ENCODE measurements around the gene CRIP1.

The CRIP1 gene

DNA sequence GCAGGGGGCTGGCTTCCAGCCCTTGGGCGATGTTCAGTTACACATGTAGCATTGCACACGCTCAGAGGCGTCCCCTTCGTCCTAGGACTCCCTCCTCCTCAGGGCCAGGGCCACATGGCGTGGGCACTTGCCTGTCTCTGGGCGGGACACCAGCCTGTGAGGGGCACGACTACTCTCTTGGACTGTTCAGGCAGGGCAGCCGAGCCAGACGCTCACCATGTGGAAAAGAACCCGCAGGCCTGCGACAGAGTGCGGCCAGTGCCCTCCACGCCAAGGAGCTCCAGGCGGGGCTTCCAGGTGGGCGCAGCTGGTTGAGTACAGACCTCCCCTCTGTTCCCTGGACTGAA, 46.2 kb upstream of the CRIP1 start:
- in situ Hi-C loops (cut with HindIII; ENCODE audit: low pct_ligation_motif_present, low sequenced_read_pairs) = no loop called here
- H3K27me3 ChIP-seq (replicated peaks) = no peaks in the 10 kb centered on the region
- TF ChIP-seq CTCF (IDR thresholded peaks at IDR 0.05; ENCODE audit: low read depth, low read length, missing control alignments) = no peak
- no peak for DNase-seq
- no peak overlapping the region for H3K27ac ChIP-seq
- no peak overlapping the region for H3K4me3 ChIP-seq (ENCODE audit: low read depth, low read length)
- H3K36me3 ChIP-seq (replicated peaks) = peaks cover 18% of the 10 kb centered on the region

DNA sequence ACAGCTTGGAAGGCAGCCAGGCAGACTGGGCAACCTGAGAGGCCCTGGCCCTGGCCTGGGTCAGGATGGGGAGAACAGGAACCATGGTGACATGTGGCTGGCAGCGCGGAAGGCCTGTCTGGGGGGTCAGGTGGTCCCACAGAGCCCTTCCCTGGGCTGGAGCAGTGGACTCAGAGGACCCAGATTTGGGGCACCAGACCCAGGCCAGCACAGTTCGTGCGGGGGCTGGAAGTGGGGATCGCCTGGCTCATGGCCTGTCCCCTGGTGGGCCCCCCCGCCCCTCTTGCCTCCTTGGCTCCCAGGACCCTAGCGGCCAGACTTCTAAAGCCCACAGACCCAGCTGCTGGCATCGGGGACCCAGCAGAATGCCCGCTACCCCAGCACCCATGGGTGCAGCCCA, 45.7 kb upstream of the CRIP1 start:
- no peak for DNase-seq
- H3K36me3 ChIP-seq (replicated peaks) = peaks cover 18% of the 10 kb centered on the region
- no peaks in the 10 kb centered on the region for H3K27me3 ChIP-seq (replicated peaks)
- no peak overlapping the region for H3K27ac ChIP-seq
- no peak overlapping the region for H3K4me3 ChIP-seq (ENCODE audit: low read depth, low read length)
- TF ChIP-seq CTCF (IDR thresholded peaks at IDR 0.05; ENCODE audit: low read depth, low read length, missing control alignments) = no peak
- in situ Hi-C loops (cut with HindIII; ENCODE audit: low pct_ligation_motif_present, low sequenced_read_pairs) = no loop called here

DNA sequence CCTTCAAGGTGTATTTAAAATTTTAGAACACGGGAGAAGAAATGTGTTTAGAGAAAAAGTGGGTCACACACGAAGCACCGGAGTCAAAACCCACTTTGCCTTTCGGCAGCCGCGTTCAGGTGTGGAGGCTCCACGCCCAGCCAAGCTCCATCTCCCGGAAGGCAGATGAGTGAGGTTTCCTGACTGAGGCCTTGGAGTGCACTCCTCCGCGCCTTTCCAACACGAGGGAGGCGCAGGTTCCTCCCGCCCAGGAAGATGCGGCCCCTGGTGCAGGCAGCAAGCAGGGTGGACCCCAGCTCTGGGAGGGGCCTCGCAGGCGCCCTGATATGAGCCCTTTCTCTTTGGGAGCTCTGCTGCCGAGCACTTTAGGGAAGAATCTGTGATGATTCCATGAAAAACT, 44.6 kb upstream of the CRIP1 start:
- no peaks in the 10 kb centered on the region for H3K27me3 ChIP-seq (replicated peaks)
- no peak overlapping the region for H3K27ac ChIP-seq
- in situ Hi-C loops (cut with HindIII; ENCODE audit: low pct_ligation_motif_present, low sequenced_read_pairs) = no loop called here
- no peak overlapping the region for H3K4me3 ChIP-seq (ENCODE audit: low read depth, low read length)
- no peak for DNase-seq
- TF ChIP-seq CTCF (IDR thresholded peaks at IDR 0.05; ENCODE audit: low read depth, low read length, missing control alignments) = no peak
- H3K36me3 ChIP-seq (replicated peaks) = peaks cover 20% of the 10 kb centered on the region

- in situ Hi-C loops (cut with HindIII; ENCODE audit: low pct_ligation_motif_present, low sequenced_read_pairs) = no loop called here
- no peak for TF ChIP-seq CTCF (IDR thresholded peaks at IDR 0.05; ENCODE audit: low read depth, low read length, missing control alignments)
Measured at GRCh38 chr14:105442834-105443233, 43.9 kb upstream of the CRIP1 start.

DNA sequence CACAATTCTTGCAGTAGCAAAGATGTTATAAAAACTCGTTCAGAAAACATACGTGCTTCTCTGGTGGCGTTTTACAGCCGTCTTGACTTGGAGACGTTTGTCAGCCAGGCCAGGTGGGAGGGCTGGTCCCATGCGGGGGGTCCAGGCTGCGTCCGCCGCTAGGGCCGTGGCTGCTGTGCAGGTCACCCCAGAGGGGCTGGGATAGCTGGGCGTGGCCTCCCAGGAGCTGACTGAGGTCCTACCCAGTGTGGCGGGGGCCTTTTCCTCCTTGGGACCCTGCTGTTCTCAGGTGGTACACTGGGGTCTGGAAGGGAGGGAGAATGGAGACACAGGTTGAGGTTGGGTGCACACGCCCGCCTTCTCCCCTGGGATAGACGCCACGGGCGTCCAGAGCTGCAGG, 41.8 kb upstream of the CRIP1 start:
- H3K36me3 ChIP-seq (replicated peaks) = peaks cover 26% of the 10 kb centered on the region
- no peak overlapping the region for H3K27ac ChIP-seq
- no peak for DNase-seq
- in situ Hi-C loops (cut with HindIII; ENCODE audit: low pct_ligation_motif_present, low sequenced_read_pairs) = no loop called here
- no peak overlapping the region for H3K4me3 ChIP-seq (ENCODE audit: low read depth, low read length)
- no peak for TF ChIP-seq CTCF (IDR thresholded peaks at IDR 0.05; ENCODE audit: low read depth, low read length, missing control alignments)
- H3K27me3 ChIP-seq (replicated peaks) = no peaks in the 10 kb centered on the region

More at GRCh38 chr14:105442834-105443233, 43.9 kb upstream of the CRIP1 start:
- no peak overlapping the region for H3K27ac ChIP-seq
- no peaks in the 10 kb centered on the region for H3K27me3 ChIP-seq (replicated peaks)
- no peak overlapping the region for H3K4me3 ChIP-seq (ENCODE audit: low read depth, low read length)
- peaks cover 20% of the 10 kb centered on the region for H3K36me3 ChIP-seq (replicated peaks)
- no peak for DNase-seq

DNA sequence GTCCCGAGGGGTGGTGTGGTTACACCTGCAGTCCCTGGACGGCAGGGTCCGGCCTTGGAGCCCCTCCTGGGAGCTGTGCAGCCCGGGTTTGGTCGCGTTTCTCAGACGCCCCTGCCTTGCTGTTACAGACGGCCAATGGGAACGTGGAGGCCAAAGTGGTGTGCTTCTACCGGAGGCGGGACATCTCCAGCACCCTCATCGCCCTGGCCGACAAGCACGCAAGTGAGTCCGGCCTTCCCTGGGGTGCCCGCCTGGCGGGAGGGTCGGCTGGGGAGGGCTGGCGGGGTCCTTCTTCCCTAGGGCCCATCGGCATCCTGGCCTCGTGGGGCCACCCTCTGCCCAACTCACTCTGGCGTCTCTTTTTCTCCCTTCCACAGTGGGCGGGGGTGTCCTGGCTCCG, 41.4 kb upstream of the CRIP1 start:
- no peak for TF ChIP-seq CTCF (IDR thresholded peaks at IDR 0.05; ENCODE audit: low read depth, low read length, missing control alignments)
- Histone ChIP-seq H3K4me3 (ENCODE audit: low read depth, low read length) (no peak overlapping the region), H3K27me3 (replicated peaks) (no peaks in the 10 kb centered on the region), H3K27ac (no peak overlapping the region), H3K36me3 (replicated peaks) (peaks cover 29% of the 10 kb centered on the region)
- in situ Hi-C loops (cut with HindIII; ENCODE audit: low pct_ligation_motif_present, low sequenced_read_pairs) = no loop called here
- no peak for DNase-seq

Measured in brain microvascular endothelial cell (primary cell).